NB4 (cell line): Measurements from ENCODE around the gene ADARB2.

Source experiments
- DNase-seq: peaks from one replicate; pipeline ENCODE4 v3.0.0; 2010; ENCODE audit warnings: low read depth
- H3K4me3 ChIP-seq: one replicate; pipeline ENCODE4 v1.5.1; 2011; ENCODE audit warnings: mild to moderate bottlenecking, low read depth, low read length, moderate library complexity
- MYC ChIP-seq: IDR thresholded peaks from 2 replicates; pipeline ENCODE4 v1.6.1; 2011; ENCODE audit warnings: low read depth, low read length
- POLR2A ChIP-seq: IDR thresholded peaks from 2 replicates; pipeline ENCODE4 v1.6.1; 2011; ENCODE audit warnings: mild to moderate bottlenecking; ENCODE audit not compliant: insufficient read length; ENCODE audit errors: extremely low read depth
- TF ChIP-seq, protein P1 (sequence below): IDR thresholded peaks from 2 replicates; pipeline ENCODE4 v1.6.1; 2011; ENCODE audit warnings: low read depth, low read length
- TF ChIP-seq, protein P2 (sequence below): IDR thresholded peaks from one replicate; pipeline ENCODE4 v1.5.1; 2012; ENCODE audit warnings: low read depth, low read length

Gene ADARB2

DNA sequence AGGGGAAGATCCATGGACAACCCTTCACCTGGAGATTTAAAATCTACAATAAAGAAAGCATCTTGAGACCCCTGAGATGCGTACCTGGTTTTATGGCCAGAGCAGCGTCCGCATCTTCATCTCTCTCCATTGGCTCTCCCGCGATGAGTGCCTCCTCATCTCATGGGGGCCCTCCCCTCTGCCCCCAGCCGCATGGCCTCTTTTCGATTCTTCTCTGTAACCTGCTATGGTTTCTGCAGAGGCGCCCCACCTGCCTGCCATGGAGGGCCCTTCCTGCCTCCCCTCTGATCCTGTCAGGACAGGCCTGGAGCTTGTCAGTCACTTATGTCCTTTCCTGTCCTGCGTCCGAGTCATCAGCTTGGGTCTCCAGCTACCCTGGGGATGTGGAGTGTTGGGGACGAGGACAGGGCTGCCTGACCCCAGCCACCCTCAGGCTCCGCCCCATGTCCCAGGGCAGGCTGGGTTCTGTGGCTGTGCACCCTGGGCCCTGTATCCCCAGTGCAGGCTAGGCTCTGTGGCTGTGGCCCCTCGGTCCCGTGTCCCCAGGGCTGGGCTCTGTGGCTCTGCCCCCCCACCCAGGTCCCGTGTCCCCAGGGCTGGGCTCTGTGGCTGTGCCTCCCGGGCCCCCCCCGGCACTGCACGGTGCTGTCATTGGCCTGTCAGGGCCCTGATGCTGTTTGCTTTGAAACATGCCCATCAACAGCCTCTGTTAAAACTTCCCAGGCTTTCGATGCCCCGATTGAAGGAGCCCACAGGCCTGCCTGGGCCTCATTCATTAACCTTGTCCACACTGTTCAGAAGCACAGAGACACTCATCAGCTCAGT is 581.3 kb downstream of the ADARB2 start:
- no peak for DNase-seq
- TF ChIP-seq, protein P1, sequence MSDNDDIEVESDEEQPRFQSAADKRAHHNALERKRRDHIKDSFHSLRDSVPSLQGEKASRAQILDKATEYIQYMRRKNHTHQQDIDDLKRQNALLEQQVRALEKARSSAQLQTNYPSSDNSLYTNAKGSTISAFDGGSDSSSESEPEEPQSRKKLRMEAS, result no peak
- TF ChIP-seq MYC (no peak), POLR2A (no peak)
- TF ChIP-seq, protein P2, sequence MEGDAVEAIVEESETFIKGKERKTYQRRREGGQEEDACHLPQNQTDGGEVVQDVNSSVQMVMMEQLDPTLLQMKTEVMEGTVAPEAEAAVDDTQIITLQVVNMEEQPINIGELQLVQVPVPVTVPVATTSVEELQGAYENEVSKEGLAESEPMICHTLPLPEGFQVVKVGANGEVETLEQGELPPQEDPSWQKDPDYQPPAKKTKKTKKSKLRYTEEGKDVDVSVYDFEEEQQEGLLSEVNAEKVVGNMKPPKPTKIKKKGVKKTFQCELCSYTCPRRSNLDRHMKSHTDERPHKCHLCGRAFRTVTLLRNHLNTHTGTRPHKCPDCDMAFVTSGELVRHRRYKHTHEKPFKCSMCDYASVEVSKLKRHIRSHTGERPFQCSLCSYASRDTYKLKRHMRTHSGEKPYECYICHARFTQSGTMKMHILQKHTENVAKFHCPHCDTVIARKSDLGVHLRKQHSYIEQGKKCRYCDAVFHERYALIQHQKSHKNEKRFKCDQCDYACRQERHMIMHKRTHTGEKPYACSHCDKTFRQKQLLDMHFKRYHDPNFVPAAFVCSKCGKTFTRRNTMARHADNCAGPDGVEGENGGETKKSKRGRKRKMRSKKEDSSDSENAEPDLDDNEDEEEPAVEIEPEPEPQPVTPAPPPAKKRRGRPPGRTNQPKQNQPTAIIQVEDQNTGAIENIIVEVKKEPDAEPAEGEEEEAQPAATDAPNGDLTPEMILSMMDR, result no peak
- H3K4me3 ChIP-seq, result no peak overlapping the region

DNA sequence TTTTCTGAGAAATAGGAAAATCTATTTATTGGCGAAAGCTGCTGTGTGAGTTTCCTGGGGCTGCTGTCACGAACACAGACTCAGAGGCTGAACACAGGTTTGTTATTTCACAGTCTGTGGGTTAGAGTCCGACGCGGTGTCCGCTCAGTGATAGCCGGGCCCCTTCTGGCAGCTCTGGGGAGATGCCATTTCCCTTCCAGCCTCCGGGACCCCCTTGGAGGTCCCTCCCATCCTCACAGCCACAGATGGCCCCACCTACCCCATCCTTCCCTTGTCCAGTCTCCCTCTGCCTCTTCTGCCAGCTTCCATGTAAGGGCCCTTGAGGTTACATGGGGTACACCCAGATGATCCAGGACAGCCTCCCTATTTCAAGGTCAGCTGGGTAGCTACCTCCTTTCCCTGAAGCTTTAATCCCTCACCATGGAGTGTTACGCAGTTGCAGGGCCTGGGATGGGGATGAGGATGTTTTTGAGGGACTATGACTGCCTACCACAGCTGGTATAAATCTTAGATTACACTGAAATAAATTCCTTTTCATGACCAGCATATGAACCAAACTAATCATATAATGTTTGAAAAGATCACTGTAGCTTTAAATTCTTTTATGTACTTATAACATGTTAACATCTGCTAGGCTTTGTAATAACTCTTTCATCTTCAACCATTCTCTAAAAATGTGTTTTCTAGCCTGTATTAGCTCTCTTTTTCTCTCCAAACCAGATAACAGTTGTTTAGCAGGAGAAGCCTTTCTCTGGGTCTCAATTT is 582.6 kb downstream of the ADARB2 start:
- TF ChIP-seq, protein P1, result no peak
- TF ChIP-seq, protein P2, result no peak
- TF ChIP-seq MYC, result no peak
- no peak for TF ChIP-seq POLR2A
- H3K4me3 ChIP-seq, result no peak overlapping the region
- no peak for DNase-seq

DNA sequence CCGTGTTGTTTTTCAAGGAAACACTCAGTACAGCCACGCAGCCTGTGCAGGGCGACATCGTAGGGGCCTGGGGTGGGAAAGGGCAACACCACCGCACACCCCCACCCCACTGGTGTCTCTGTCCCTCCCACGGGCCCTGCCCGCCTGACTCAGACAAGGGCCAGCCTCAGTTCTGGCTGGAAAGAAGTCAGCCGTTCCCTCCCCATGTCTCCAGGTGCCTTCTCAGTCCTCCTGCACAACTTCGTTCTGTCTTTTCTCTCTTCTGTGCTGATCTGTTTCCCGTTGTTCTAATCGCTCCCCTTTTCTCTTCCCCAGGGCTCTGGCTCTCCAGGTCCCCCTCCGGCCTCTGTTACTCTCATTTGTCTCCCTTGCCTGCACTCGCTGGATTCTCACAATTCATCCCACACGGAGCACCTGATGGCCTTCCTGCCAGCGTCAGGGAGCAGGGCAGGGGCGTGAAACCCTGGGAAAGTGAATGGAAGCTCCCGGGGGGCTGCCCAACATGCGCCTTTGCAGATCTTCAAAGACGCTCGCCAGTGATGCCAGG is 583.4 kb downstream of the ADARB2 start:
- H3K4me3 ChIP-seq, result no peak overlapping the region
- DNase-seq, result no peak
- TF ChIP-seq, protein P1, result no peak
- TF ChIP-seq MYC, result no peak
- no peak for TF ChIP-seq POLR2A
- TF ChIP-seq, protein P2, result no peak

DNA sequence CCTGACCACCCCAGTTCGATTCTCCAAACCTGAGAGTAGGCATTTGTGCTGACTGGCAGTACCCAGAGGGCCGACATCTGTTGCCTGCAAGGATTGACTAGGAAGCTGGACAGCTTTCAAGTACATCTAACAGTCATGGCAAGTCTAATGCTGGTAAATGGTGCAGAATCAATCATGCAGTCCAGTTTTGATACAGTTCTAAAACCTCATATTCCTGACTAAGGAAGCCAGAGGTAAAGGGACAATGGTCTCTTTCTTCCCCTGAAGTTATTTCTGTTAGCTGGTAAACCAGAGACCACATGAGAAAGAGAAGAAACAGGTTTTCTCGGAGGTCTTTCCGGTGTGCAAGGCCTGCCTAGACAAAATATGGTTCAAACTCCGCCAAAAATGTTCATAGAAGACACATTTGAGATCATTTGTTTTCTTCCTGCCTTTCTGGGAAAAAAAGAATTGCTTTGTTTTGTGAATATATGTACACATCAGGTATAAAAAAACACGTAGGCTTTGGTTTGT is 584.0 kb downstream of the ADARB2 start:
- no peak for DNase-seq
- H3K4me3 ChIP-seq, result no peak overlapping the region
- no peak for TF ChIP-seq MYC
- TF ChIP-seq, protein P1, result no peak
- no peak for TF ChIP-seq POLR2A
- TF ChIP-seq, protein P2, result no peak

DNA sequence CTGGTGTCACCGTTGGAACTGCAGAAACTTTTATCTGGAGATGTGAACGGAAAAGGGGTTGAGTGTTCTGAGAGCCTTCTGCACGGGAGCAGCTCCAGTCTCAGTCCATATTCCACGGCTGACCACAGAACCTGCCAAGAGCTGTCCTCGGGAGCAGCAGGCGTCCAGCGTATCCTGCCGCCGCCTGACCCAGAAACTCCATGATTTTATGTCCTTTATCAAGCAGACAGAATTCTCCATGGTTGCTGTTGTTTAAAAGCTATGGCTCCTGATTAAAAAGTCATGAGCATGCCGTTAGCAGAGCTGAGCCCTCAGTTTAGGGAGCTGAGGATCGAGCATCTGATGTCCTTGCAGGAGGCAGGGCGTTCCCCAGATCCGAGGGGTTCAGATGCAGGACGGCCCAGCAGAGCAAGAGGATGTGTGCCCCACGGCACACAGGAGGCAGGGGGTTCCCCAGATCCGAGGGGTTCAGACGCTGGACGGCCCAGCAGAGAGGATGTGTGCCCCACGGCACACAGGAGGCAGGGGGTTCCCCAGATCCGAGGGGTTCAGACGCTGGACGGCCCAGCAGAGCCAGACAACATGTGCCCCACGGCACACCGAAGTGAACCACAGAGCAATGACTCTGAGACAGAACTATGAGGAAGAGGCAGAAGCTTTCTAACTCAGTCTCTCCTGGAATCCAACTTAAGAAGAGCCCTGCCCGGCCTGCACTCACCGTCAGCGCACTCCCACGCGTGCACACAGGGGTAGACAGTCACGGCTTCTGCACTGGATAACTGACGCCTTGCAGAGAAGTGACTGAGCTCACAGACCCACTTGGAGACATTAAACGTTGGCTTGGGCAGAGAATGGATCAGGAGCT is 584.7 kb downstream of the ADARB2 start:
- H3K4me3 ChIP-seq, result no peak overlapping the region
- DNase-seq, result no peak
- TF ChIP-seq, protein P2, result no peak
- TF ChIP-seq MYC (no peak), POLR2A (no peak)
- TF ChIP-seq, protein P1, result no peak
